ENCODE data around the gene TPP1.

DNA sequence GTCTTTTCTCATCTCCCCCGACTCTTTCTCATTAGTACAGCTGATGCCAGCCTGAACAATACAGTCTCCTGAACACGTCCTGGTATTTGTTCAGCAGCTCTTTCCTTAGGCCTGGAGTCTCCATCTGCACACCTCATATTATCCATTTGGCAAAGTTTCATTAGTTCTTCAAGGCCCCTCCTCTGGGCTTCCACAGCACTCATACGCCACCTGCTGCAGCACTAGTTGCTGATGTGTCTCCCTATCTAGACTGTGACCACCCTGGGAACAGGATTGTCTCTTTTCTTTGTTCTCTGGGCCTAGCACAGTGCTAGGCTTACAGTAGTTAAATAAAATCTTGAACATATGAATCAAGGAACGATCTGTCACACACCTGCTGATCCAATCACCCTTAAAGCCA lies 19.2 kb upstream of the TPP1 start:
- no peak for TF ChIP-seq GATA2 (IDR thresholded peaks at IDR 0.05; ENCODE audit: low read depth, low read length)
- no peak for TF ChIP-seq GATA3 (IDR thresholded peaks at IDR 0.05; ENCODE audit: low read depth, low read length)

All from SH-SY5Y (cell line).